Astrocyte of the spinal cord (primary cell): Measurements from ENCODE around the gene SOX13.

ENCODE experiments used
- DNase-seq: peaks from one replicate; pipeline ENCODE4 v3.0.0; 2011; ENCODE audit warnings: low read depth, low spot score
- H3K4me3 ChIP-seq: 2 replicates; pipeline ENCODE4 v1.5.1; 2011; ENCODE audit warnings: low read depth, mild to moderate bottlenecking, low read length, moderate library complexity
- CTCF ChIP-seq: IDR thresholded peaks from 2 replicates; pipeline ENCODE4 v1.5.1; 2012; ENCODE audit warnings: low read depth, mild to moderate bottlenecking, low read length, inconsistent platforms
- in situ Hi-C: cut with HindIII; loops from 2 replicates; pipeline ENCODE4 v1.10.0; 2017; ENCODE audit warnings: low sequenced_read_pairs

SOX13 gene

GRCh38 chr1:204153667-204154066 lies 80.8 kb downstream of the SOX13 start:
- in situ Hi-C loops = no loop called here
- no peak overlapping the region for H3K4me3 ChIP-seq
- TF ChIP-seq CTCF = no peak
- no peak for DNase-seq

- DNase-seq = no peak
- H3K4me3 ChIP-seq = no peak overlapping the region
- in situ Hi-C loops = no loop called here
- TF ChIP-seq CTCF = no peak
These were observed 81.8 kb downstream of the SOX13 start for GRCh38 chr1:204154568-204155255.

GRCh38 chr1:204155881-204156280 lies 83.0 kb downstream of the SOX13 start:
- TF ChIP-seq CTCF = no peak
- no peak for DNase-seq
- H3K4me3 ChIP-seq = no peak overlapping the region
- in situ Hi-C loops = no loop called here

GRCh38 chr1:204157962-204158361 lies 85.0 kb downstream of the SOX13 start:
- in situ Hi-C loops = no loop called here
- DNase-seq = no peak
- H3K4me3 ChIP-seq = no peak overlapping the region
- TF ChIP-seq CTCF = no peak

- DNase-seq = no peak
- TF ChIP-seq CTCF = no peak
- H3K4me3 ChIP-seq = no peak overlapping the region
- in situ Hi-C loops = no loop called here
These were observed 88.9 kb downstream of the SOX13 start for GRCh38 chr1:204161609-204162493.

- peak; percentile 98 for TF ChIP-seq CTCF
- H3K4me3 ChIP-seq = no peak overlapping the region
- DNase-seq = peak; percentile 57
- in situ Hi-C loops = no loop called here
These were observed 89.7 kb downstream of the SOX13 start for GRCh38 chr1:204162494-204163074.
